ENCODE results near the gene TDP1.
"Not testable (repeated sequence)": the region's sequence is repeated elsewhere in the genome, so short reads cannot be mapped to it uniquely, and the experiment has no call there.

The TDP1 gene

GRCh38 chr14:90061685-90062126 is 106.0 kb downstream of the TDP1 start, which contains the start of gene KCNK13:
Gene KCNK13, plus strand, starts transcription at chr14:90061994. Its CDS starts 212 bp downstream, at chr14:90062206.
- Histone ChIP-seq H3K9ac (ENCODE audit: low read depth, low read length) (no peak within 1 kb of the TSS), H3K27me3 (ENCODE audit: control insufficient read depth, insufficient read depth, low read length) (peaks cover 66% of the 10 kb centered on the region), H3K4me1 (ENCODE audit: control insufficient read depth, insufficient read depth, low read length) (peaks cover 9% of the 10 kb centered on the region)

GRCh38 chr14:90062127-90062794 is 106.5 kb downstream of the TDP1 start:
- peaks cover 66% of the 10 kb centered on the region for H3K27me3 ChIP-seq (ENCODE audit: control insufficient read depth, insufficient read depth, low read length)
- H3K4me3 ChIP-seq (ENCODE audit: low read depth, low read length) = peak overlapping the region; percentile 88
- H3K4me1 ChIP-seq (ENCODE audit: control insufficient read depth, insufficient read depth, low read length) = peaks cover 9% of the 10 kb centered on the region
- no peaks in the 10 kb centered on the region for H3K9me3 ChIP-seq (ENCODE audit: control insufficient read depth, insufficient read depth, low read length)
- no peak overlapping the region for H3K9ac ChIP-seq (ENCODE audit: low read depth, low read length)
- no peaks in the 10 kb centered on the region for H3K36me3 ChIP-seq (ENCODE audit: control insufficient read depth, insufficient read depth, low read length)

More at GRCh38 chr14:90061685-90062126, 106.0 kb downstream of the TDP1 start, which contains the start of gene KCNK13:
- Histone ChIP-seq H3K4me3 (ENCODE audit: low read depth, low read length) (peak within 1 kb of the TSS; percentile 88), H3K36me3 (ENCODE audit: control insufficient read depth, insufficient read depth, low read length) (no peaks in the 10 kb centered on the region), H3K9me3 (ENCODE audit: control insufficient read depth, insufficient read depth, low read length) (no peaks in the 10 kb centered on the region)

GRCh38 chr14:90062822-90063539 is 107.3 kb downstream of the TDP1 start:
- Histone ChIP-seq H3K36me3 (ENCODE audit: control insufficient read depth, insufficient read depth, low read length) (no peaks in the 10 kb centered on the region), H3K4me3 (ENCODE audit: low read depth, low read length) (peak overlapping the region; percentile 88), H3K9me3 (ENCODE audit: control insufficient read depth, insufficient read depth, low read length) (no peaks in the 10 kb centered on the region), H3K9ac (ENCODE audit: low read depth, low read length) (no peak overlapping the region), H3K27me3 (ENCODE audit: control insufficient read depth, insufficient read depth, low read length) (peaks cover 66% of the 10 kb centered on the region), H3K4me1 (ENCODE audit: control insufficient read depth, insufficient read depth, low read length) (peaks cover 7% of the 10 kb centered on the region)

GRCh38 chr14:90072350-90072749 is 116.6 kb downstream of the TDP1 start:
- H3K4me1 ChIP-seq (ENCODE audit: control insufficient read depth, insufficient read depth, low read length) = no peaks in the 10 kb centered on the region
- no peaks in the 10 kb centered on the region for H3K36me3 ChIP-seq (ENCODE audit: control insufficient read depth, insufficient read depth, low read length)
- H3K9ac ChIP-seq (ENCODE audit: low read depth, low read length) = no peak overlapping the region
- no peaks in the 10 kb centered on the region for H3K9me3 ChIP-seq (ENCODE audit: control insufficient read depth, insufficient read depth, low read length)
- no peak overlapping the region for H3K4me3 ChIP-seq (ENCODE audit: low read depth, low read length)
- no peaks in the 10 kb centered on the region for H3K27me3 ChIP-seq (ENCODE audit: control insufficient read depth, insufficient read depth, low read length)

DNA sequence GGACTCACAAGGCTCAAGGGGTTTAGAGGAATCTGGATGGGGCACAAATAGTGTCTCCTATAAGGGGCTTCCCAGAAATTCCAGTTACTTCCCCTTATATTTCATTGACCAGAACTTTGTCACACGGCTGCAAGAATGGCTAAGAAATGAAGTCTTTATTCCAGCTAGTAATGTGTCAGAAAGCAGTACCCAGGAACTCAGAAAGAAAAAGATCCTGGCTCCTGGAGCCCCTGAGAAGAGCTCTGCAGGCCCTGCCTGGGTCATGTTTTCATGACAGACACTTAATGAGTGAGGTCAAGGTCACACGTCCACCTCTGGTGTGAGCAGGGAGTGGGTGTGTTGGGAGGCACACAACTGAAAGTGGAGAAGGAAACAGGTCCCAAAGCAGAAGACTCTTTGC is 123.8 kb downstream of the TDP1 start:
- no peaks in the 10 kb centered on the region for H3K4me1 ChIP-seq (ENCODE audit: control insufficient read depth, insufficient read depth, low read length)
- no peaks in the 10 kb centered on the region for H3K36me3 ChIP-seq (ENCODE audit: control insufficient read depth, insufficient read depth, low read length)
- no peaks in the 10 kb centered on the region for H3K9me3 ChIP-seq (ENCODE audit: control insufficient read depth, insufficient read depth, low read length)
- no peak overlapping the region for H3K9ac ChIP-seq (ENCODE audit: low read depth, low read length)
- H3K4me3 ChIP-seq (ENCODE audit: low read depth, low read length) = no peak overlapping the region
- no peaks in the 10 kb centered on the region for H3K27me3 ChIP-seq (ENCODE audit: control insufficient read depth, insufficient read depth, low read length)

GRCh38 chr14:90087433-90087832 is 131.7 kb downstream of the TDP1 start:
- no peaks in the 10 kb centered on the region for H3K9me3 ChIP-seq (ENCODE audit: control insufficient read depth, insufficient read depth, low read length)
- H3K4me3 ChIP-seq (ENCODE audit: low read depth, low read length) = no peak overlapping the region
- no peaks in the 10 kb centered on the region for H3K36me3 ChIP-seq (ENCODE audit: control insufficient read depth, insufficient read depth, low read length)
- no peak overlapping the region for H3K9ac ChIP-seq (ENCODE audit: low read depth, low read length)
- H3K4me1 ChIP-seq (ENCODE audit: control insufficient read depth, insufficient read depth, low read length) = no peaks in the 10 kb centered on the region
- H3K27me3 ChIP-seq (ENCODE audit: control insufficient read depth, insufficient read depth, low read length) = no peaks in the 10 kb centered on the region

GRCh38 chr14:90088176-90088575 is 132.4 kb downstream of the TDP1 start:
- Histone ChIP-seq H3K9ac (ENCODE audit: low read depth, low read length) (no peak overlapping the region), H3K4me1 (ENCODE audit: control insufficient read depth, insufficient read depth, low read length) (no peaks in the 10 kb centered on the region), H3K4me3 (ENCODE audit: low read depth, low read length) (no peak overlapping the region), H3K27me3 (ENCODE audit: control insufficient read depth, insufficient read depth, low read length) (no peaks in the 10 kb centered on the region), H3K36me3 (ENCODE audit: control insufficient read depth, insufficient read depth, low read length) (no peaks in the 10 kb centered on the region), H3K9me3 (ENCODE audit: control insufficient read depth, insufficient read depth, low read length) (no peaks in the 10 kb centered on the region)

- not testable (repeated sequence) for H3K4me3 ChIP-seq (ENCODE audit: low read depth, low read length); H3K4me1 ChIP-seq (ENCODE audit: control insufficient read depth, insufficient read depth, low read length); H3K27me3 ChIP-seq (ENCODE audit: control insufficient read depth, insufficient read depth, low read length); H3K9ac ChIP-seq (ENCODE audit: low read depth, low read length); H3K9me3 ChIP-seq (ENCODE audit: control insufficient read depth, insufficient read depth, low read length); H3K36me3 ChIP-seq (ENCODE audit: control insufficient read depth, insufficient read depth, low read length)
These were observed 133.8 kb downstream of the TDP1 start for GRCh38 chr14:90089486-90089885.

DNA sequence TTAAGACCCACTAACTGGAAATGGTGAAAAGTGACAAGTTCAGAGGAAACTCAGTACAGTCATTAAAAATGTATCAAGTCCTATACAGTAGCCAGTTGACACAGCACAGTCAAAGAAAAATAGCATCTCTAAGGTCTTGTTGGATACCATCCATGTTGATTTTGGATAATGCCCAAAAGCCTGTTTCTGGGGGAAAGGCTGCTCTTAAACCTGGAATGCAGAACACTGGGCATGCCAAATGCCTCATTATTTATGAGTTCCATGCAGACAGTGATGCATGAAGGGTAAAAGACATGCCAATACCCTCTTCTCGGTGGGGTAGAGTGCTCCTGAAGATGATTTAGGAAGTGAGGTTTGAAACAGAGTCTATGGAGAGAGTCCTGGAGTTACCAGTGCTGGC is 135.7 kb downstream of the TDP1 start:
- H3K9me3 ChIP-seq (ENCODE audit: control insufficient read depth, insufficient read depth, low read length) = no peaks in the 10 kb centered on the region
- no peaks in the 10 kb centered on the region for H3K27me3 ChIP-seq (ENCODE audit: control insufficient read depth, insufficient read depth, low read length)
- no peak overlapping the region for H3K4me3 ChIP-seq (ENCODE audit: low read depth, low read length)
- H3K9ac ChIP-seq (ENCODE audit: low read depth, low read length) = no peak overlapping the region
- no peaks in the 10 kb centered on the region for H3K36me3 ChIP-seq (ENCODE audit: control insufficient read depth, insufficient read depth, low read length)
- H3K4me1 ChIP-seq (ENCODE audit: control insufficient read depth, insufficient read depth, low read length) = no peaks in the 10 kb centered on the region

- no peak overlapping the region for H3K4me3 ChIP-seq (ENCODE audit: low read depth, low read length)
- no peaks in the 10 kb centered on the region for H3K9me3 ChIP-seq (ENCODE audit: control insufficient read depth, insufficient read depth, low read length)
- no peak overlapping the region for H3K9ac ChIP-seq (ENCODE audit: low read depth, low read length)
- H3K36me3 ChIP-seq (ENCODE audit: control insufficient read depth, insufficient read depth, low read length) = no peaks in the 10 kb centered on the region
- no peaks in the 10 kb centered on the region for H3K27me3 ChIP-seq (ENCODE audit: control insufficient read depth, insufficient read depth, low read length)
- no peaks in the 10 kb centered on the region for H3K4me1 ChIP-seq (ENCODE audit: control insufficient read depth, insufficient read depth, low read length)
These were observed 138.3 kb downstream of the TDP1 start for GRCh38 chr14:90093942-90094595.

Data from iPS-15b (cell line).